ENCODE results near the gene KRTAP26-1.

Gene KRTAP26-1

GRCh38 chr21:30271611-30272010, 48.5 kb downstream of the KRTAP26-1 start:
- no peak for DNase-seq (ENCODE audit: low read depth in 2 of 2)

DNA sequence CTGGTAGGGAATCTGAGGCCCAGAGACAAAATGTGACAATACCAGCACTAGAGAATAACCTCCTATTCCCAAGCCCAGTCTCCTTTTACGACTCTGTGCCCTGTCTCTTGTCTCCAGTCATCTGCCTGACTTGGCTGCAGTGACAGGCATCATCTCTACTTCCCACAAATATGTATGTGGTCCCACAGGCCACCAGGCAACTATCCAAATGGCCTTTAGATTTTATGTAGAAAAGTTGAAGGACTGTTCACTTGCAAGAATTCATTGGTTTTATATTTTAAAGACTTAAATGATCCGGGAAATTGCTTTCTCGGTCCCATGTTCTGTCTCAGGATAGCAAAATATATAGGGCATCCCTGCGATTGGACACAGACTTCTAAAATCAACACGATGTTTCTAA, 49.0 kb downstream of the KRTAP26-1 start:
- DNase-seq (ENCODE audit: low read depth in 2 of 2): no peak

DNA sequence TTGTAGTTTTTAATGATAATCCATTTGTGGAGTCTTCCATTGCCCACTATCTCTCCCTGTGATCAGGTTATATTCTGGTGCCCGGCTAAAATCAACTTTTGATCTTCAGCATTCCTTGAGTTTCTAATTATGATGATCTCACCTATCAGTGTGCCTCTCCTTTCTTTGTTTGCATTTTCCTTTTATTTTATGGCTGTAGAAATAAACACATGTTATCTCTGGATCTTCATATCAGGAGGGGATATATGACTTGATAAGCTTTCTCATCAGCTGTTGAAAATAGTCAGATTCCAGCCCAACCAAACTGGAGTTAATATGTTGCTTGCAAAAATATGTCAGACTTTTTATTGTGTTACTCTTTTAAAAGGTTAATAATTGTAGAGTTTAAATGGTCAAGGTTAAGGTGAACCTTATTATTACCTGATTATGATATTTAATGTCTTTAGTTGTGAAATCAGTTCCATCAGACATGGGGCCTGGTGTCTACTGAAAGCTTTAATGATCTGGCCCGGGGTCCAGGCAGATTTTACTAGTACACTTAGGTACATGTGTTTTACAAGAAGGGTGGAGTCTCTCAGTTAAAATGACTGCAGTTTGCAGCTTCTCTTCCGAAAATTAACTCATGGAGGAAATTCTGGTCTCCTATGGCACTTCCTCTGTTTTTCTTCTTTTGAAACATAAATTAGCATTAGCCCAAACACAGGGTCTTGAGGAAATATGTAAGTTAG, 50.1 kb downstream of the KRTAP26-1 start:
- DNase-seq (ENCODE audit: low read depth in 2 of 2): no peak

Measured in stimulated activated CD4-positive, alpha-beta T cell treated with anti-CD3 and anti-CD28 coated beads, Interleukin-1b, Interleukin-23, amount 100 ng/mL, for 4 hours (primary cell).